GM19035 (cell line): Measurements from ENCODE around the gene CRB2.
"Not testable (repeated sequence)": the region's sequence is repeated elsewhere in the genome, so short reads cannot be mapped to it uniquely, and the experiment has no call there.

Experiments
- ATAC-seq: cut with Tn5 transposase; IDR thresholded peaks from one replicate; pipeline ENCODE4 v1.9.1; 2021; ENCODE audit not compliant: unreplicated experiment

CRB2 gene

GRCh38 chr9:123327697-123328100 is 28.3 kb upstream of the CRB2 start:
- ATAC-seq: no peak

GRCh38 chr9:123329329-123329955 is 26.6 kb upstream of the CRB2 start:
- no peak for ATAC-seq

- no peak for ATAC-seq
Observed at GRCh38 chr9:123331346-123332060, 24.5 kb upstream of the CRB2 start.

- not testable (repeated sequence) for ATAC-seq
Observed at GRCh38 chr9:123333058-123333669, 22.8 kb upstream of the CRB2 start.

GRCh38 chr9:123334639-123335038 is 21.4 kb upstream of the CRB2 start:
- no peak for ATAC-seq

GRCh38 chr9:123335193-123335985 is 20.6 kb upstream of the CRB2 start:
- ATAC-seq: no peak

- ATAC-seq: no peak
Observed at GRCh38 chr9:123335986-123336329, 20.0 kb upstream of the CRB2 start.

- no peak for ATAC-seq
Observed at GRCh38 chr9:123336449-123336848, 19.5 kb upstream of the CRB2 start.

- ATAC-seq: no peak
Observed at GRCh38 chr9:123336959-123337358, 19.0 kb upstream of the CRB2 start.

- no peak for ATAC-seq
Observed at GRCh38 chr9:123337971-123338370, 18.0 kb upstream of the CRB2 start.

- ATAC-seq: peak; percentile 75
Observed at GRCh38 chr9:123338710-123339665, 17.0 kb upstream of the CRB2 start.

- peak; percentile 46 for ATAC-seq
Observed at GRCh38 chr9:123339666-123340510, 16.1 kb upstream of the CRB2 start.

GRCh38 chr9:123341816-123342215 is 14.2 kb upstream of the CRB2 start:
- ATAC-seq: no peak

GRCh38 chr9:123342247-123342646 is 13.8 kb upstream of the CRB2 start:
- ATAC-seq: no peak

GRCh38 chr9:123343443-123344191 is 12.4 kb upstream of the CRB2 start:
- ATAC-seq: peak; percentile 30

GRCh38 chr9:123344192-123344949 is 11.6 kb upstream of the CRB2 start:
- no peak for ATAC-seq

- ATAC-seq: no peak
Observed at GRCh38 chr9:123345567-123345955, 10.4 kb upstream of the CRB2 start.

GRCh38 chr9:123346026-123346425 is 10.0 kb upstream of the CRB2 start:
- ATAC-seq: no peak
